IPS-18a (cell line): Measurements from ENCODE around the gene PXDC1.

Experiments used
- H3K27ac ChIP-seq: one replicate; pipeline ENCODE4 v1.5.1; 2013; ENCODE audit warnings: low read length
- H3K27me3 ChIP-seq: one replicate; pipeline ENCODE4 v1.6.1; 2013; ENCODE audit warnings: mild to moderate bottlenecking, low read length; ENCODE audit not compliant: control insufficient read depth, insufficient read depth
- H3K36me3 ChIP-seq: one replicate; pipeline ENCODE4 v1.6.1; 2013; ENCODE audit warnings: low read depth, low read length; ENCODE audit not compliant: control insufficient read depth
- H3K4me1 ChIP-seq: one replicate; pipeline ENCODE4 v1.6.1; 2013; ENCODE audit warnings: low read depth, low read length; ENCODE audit not compliant: control insufficient read depth
- H3K4me3 ChIP-seq: one replicate; pipeline ENCODE4 v1.5.1; 2013; ENCODE audit warnings: low read length
- H3K9ac ChIP-seq: one replicate; pipeline ENCODE4 v1.6.1; 2013; ENCODE audit warnings: mild to moderate bottlenecking, low read length, moderate library complexity
- H3K9me3 ChIP-seq: one replicate; pipeline ENCODE4 v1.6.1; 2013; ENCODE audit warnings: low read depth, low read length; ENCODE audit not compliant: control insufficient read depth

Gene PXDC1

DNA sequence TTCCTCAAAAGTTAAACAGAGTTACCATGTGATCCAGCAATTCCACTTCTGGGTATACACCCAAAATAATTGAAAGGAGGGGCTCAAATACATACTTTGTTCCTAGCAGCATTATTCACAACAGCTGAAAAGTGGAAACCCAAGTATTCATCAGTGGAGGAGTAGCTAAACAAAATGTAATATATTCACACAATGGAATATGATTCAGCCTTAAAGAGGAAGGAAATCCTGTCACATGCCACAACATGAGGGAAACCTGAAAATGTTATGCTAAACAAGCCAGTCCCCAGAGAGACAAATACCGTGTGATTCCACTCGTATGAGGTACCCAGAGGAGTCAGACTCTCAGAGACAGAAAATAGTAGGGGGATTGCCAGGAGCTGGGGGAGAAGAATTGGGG, 44.5 kb downstream of the PXDC1 start:
- H3K9me3 ChIP-seq, result peaks cover 3% of the 10 kb centered on the region
- H3K4me3 ChIP-seq, result no peak overlapping the region
- H3K4me1 ChIP-seq, result no peaks in the 10 kb centered on the region
- no peaks in the 10 kb centered on the region for H3K27me3 ChIP-seq
- H3K36me3 ChIP-seq, result no peaks in the 10 kb centered on the region
- no peak overlapping the region for H3K27ac ChIP-seq
- H3K9ac ChIP-seq, result no peak overlapping the region

- H3K4me1 ChIP-seq, result no peaks in the 10 kb centered on the region
- no peaks in the 10 kb centered on the region for H3K36me3 ChIP-seq
- H3K9ac ChIP-seq, result no peak overlapping the region
- H3K27me3 ChIP-seq, result no peaks in the 10 kb centered on the region
- no peak overlapping the region for H3K27ac ChIP-seq
- H3K4me3 ChIP-seq, result no peak overlapping the region
- peaks cover 3% of the 10 kb centered on the region for H3K9me3 ChIP-seq
These were observed 45.0 kb downstream of the PXDC1 start for GRCh38 chr6:3706547-3706946.

DNA sequence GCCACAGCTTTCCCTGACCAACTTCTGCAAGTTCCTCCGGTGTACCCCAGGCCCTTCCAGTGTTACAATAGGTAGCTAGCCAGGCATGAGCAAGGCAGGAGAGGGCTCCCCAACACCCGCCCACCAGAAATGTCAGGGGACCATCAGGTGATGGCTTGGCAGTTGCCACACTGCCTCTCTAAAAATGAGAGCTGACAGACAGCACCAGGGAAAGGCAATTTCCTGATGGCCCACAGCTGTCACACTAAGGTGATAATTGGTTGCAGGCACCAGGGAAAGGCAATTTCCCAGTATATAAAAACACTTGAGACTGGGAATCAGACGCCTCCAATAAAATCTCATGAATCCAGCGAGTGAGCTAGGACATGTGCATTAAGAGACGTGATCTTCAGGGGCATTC, 49.9 kb downstream of the PXDC1 start:
- H3K9ac ChIP-seq, result no peak overlapping the region
- H3K36me3 ChIP-seq, result no peaks in the 10 kb centered on the region
- H3K27ac ChIP-seq, result no peak overlapping the region
- H3K9me3 ChIP-seq, result no peaks in the 10 kb centered on the region
- no peak overlapping the region for H3K4me3 ChIP-seq
- H3K27me3 ChIP-seq, result no peaks in the 10 kb centered on the region
- H3K4me1 ChIP-seq, result no peaks in the 10 kb centered on the region

GRCh38 chr6:3699231-3699630, 52.3 kb downstream of the PXDC1 start:
- H3K27me3 ChIP-seq, result no peaks in the 10 kb centered on the region

GRCh38 chr6:3698021-3698420, 53.5 kb downstream of the PXDC1 start:
- H3K4me1 ChIP-seq, result no peaks in the 10 kb centered on the region
- H3K27me3 ChIP-seq, result no peaks in the 10 kb centered on the region
- H3K27ac ChIP-seq, result no peak overlapping the region
- H3K36me3 ChIP-seq, result no peaks in the 10 kb centered on the region
- H3K9ac ChIP-seq, result no peak overlapping the region
- H3K4me3 ChIP-seq, result no peak overlapping the region
- no peaks in the 10 kb centered on the region for H3K9me3 ChIP-seq

More at GRCh38 chr6:3699231-3699630, 52.3 kb downstream of the PXDC1 start:
- Histone ChIP-seq H3K36me3 (no peaks in the 10 kb centered on the region), H3K4me3 (no peak overlapping the region), H3K9me3 (no peaks in the 10 kb centered on the region), H3K4me1 (no peaks in the 10 kb centered on the region), H3K27ac (no peak overlapping the region), H3K9ac (no peak overlapping the region)

DNA sequence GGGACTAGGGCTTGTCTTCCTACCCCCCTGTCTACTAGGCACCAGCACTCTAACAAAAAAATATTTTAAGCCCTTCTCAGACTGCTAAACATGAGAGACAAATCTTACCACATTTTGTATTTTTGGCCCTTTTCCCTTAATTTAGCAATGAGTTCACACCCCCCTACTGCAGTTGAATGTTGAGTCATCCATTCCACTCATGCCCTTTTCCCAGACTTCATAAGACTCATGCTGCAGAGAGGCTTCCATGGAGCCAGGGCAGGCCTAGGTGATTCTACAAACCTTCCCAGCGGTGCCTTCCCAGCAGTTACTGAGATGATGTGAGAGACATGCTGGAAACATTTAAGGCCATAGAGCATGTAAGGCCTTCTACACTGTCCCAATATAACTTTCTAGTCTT, 53.9 kb downstream of the PXDC1 start:
- Histone ChIP-seq H3K9ac (no peak overlapping the region), H3K4me1 (no peaks in the 10 kb centered on the region), H3K36me3 (no peaks in the 10 kb centered on the region), H3K9me3 (no peaks in the 10 kb centered on the region), H3K27ac (no peak overlapping the region), H3K27me3 (no peaks in the 10 kb centered on the region), H3K4me3 (no peak overlapping the region)

- no peaks in the 10 kb centered on the region for H3K36me3 ChIP-seq
- H3K27ac ChIP-seq, result no peak overlapping the region
- H3K4me3 ChIP-seq, result no peak overlapping the region
- H3K27me3 ChIP-seq, result no peaks in the 10 kb centered on the region
- no peaks in the 10 kb centered on the region for H3K9me3 ChIP-seq
- no peak overlapping the region for H3K9ac ChIP-seq
- H3K4me1 ChIP-seq, result no peaks in the 10 kb centered on the region
These were observed 54.9 kb downstream of the PXDC1 start for GRCh38 chr6:3696525-3697088.

GRCh38 chr6:3695065-3695817, 56.3 kb downstream of the PXDC1 start:
- H3K9me3 ChIP-seq, result no peaks in the 10 kb centered on the region
- no peaks in the 10 kb centered on the region for H3K27me3 ChIP-seq
- no peak overlapping the region for H3K4me3 ChIP-seq
- H3K9ac ChIP-seq, result no peak overlapping the region
- no peaks in the 10 kb centered on the region for H3K36me3 ChIP-seq
- no peaks in the 10 kb centered on the region for H3K4me1 ChIP-seq
- H3K27ac ChIP-seq, result no peak overlapping the region

DNA sequence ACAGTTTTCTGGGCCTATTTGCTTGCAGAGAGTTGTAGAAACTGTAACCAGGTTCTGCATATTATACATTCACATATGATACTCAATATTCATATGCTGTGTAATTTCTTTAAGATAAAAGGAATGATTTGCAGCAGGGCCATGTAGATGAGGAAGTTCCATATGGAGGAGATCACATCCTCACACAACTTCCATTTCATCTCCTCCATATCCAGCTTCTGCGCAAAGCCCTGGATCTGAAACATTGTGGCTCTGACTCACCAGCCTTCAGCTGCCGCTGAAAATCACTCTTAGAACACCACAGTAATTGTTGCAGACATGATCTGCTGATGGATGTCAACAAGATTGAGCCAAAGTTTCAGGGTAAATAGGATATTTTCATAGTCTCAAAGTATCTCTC, 57.7 kb downstream of the PXDC1 start:
- Histone ChIP-seq H3K27ac (no peak overlapping the region), H3K4me1 (no peaks in the 10 kb centered on the region), H3K27me3 (no peaks in the 10 kb centered on the region), H3K4me3 (no peak overlapping the region), H3K36me3 (no peaks in the 10 kb centered on the region), H3K9ac (no peak overlapping the region), H3K9me3 (no peaks in the 10 kb centered on the region)

DNA sequence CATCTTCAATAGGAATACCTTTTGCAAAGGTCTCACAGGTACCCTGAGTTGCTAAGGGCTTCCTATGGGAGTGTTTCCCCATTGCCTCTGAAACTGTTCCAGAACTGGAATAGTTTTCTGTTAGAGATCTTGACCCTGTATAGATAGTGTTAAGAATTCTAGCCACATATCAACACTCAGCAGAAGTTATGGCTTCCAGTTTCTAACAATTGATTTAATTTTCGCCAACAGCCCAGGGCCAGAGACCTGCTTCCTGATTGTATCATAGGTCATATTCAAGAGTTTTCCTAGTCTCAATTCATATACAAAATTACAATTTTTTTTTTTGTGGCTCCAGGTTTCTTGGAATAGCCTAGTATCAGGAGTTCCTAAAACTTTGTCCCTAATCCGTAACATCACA, 61.0 kb downstream of the PXDC1 start:
- no peaks in the 10 kb centered on the region for H3K36me3 ChIP-seq
- no peak overlapping the region for H3K27ac ChIP-seq
- H3K9ac ChIP-seq, result no peak overlapping the region
- no peaks in the 10 kb centered on the region for H3K9me3 ChIP-seq
- no peak overlapping the region for H3K4me3 ChIP-seq
- no peaks in the 10 kb centered on the region for H3K27me3 ChIP-seq
- H3K4me1 ChIP-seq, result no peaks in the 10 kb centered on the region

DNA sequence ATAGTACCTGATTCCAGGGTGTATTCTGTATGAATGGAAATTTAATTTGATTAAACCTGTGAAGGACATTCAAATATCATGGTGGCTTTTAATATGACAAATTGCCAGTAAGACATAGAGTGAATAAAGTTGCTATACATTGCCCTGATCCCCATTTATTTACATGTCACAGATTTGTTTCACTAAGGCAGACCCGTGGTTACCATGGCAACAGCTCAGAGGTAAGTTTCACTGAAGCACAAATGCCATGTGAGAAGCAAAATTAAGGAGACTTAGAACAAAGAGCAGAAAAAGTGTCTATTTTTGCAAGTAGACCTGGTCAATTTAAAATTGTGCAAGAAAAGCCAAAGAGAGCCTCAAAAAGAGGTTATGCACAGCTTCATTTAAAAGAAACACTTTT, 63.7 kb downstream of the PXDC1 start:
- no peaks in the 10 kb centered on the region for H3K27me3 ChIP-seq
- no peak overlapping the region for H3K9ac ChIP-seq
- H3K9me3 ChIP-seq, result no peaks in the 10 kb centered on the region
- no peak overlapping the region for H3K4me3 ChIP-seq
- no peaks in the 10 kb centered on the region for H3K4me1 ChIP-seq
- no peaks in the 10 kb centered on the region for H3K36me3 ChIP-seq
- no peak overlapping the region for H3K27ac ChIP-seq

GRCh38 chr6:3683331-3683730, 68.2 kb downstream of the PXDC1 start:
- Histone ChIP-seq H3K4me1 (no peaks in the 10 kb centered on the region), H3K36me3 (no peaks in the 10 kb centered on the region), H3K27me3 (no peaks in the 10 kb centered on the region), H3K27ac (no peak overlapping the region), H3K9me3 (no peaks in the 10 kb centered on the region), H3K9ac (no peak overlapping the region), H3K4me3 (no peak overlapping the region)
